Keratinocyte (primary cell): ENCODE data around the gene ADAM33. TPM values are rescaled to one million over a fixed set of nuclear protein-coding genes. Genes with fewer than 3 reads are reported as not detected.

Experiments used
- DNase-seq: peaks from one replicate; pipeline ENCODE4 v3.0.0-alpha.2; 2011; ENCODE audit warnings: low read depth, missing footprints, low spot score
- FAIRE-seq: peaks from 2 replicates; lab custom pipeline; 2011; peaks lifted over from hg19 to GRCh38; lab: Jason Lieb, UNC
- H2AFZ ChIP-seq: 2 replicates; pipeline ENCODE4 v1.6.0; 2012; ENCODE audit warnings: low read length, control low read depth, inconsistent platforms; ENCODE audit not compliant: control insufficient read depth
- H3K27ac ChIP-seq: 2 replicates; pipeline ENCODE4 v1.5.1; 2011; ENCODE audit warnings: low read length; ENCODE audit not compliant: control insufficient read depth, insufficient read depth
- H3K27me3 ChIP-seq: 3 replicates; pipeline ENCODE4 v1.6.0; 2011; ENCODE audit warnings: low read length; ENCODE audit not compliant: control insufficient read depth, insufficient read depth; ENCODE audit errors: extremely low read depth
- H3K36me3 ChIP-seq, 2 experiments: 2 replicates in 1 of 2; 3 replicates in 1 of 2; pipeline ENCODE4 v1.5.1; 2011; ENCODE audit warnings: low read length in 2 of 2, mild to moderate bottlenecking in 1 of 2; ENCODE audit not compliant: control insufficient read depth in 2 of 2, insufficient read depth in 2 of 2; ENCODE audit errors: extremely low read depth in 1 of 2
- H3K4me1 ChIP-seq: 3 replicates; pipeline ENCODE4 v1.5.1; 2011; ENCODE audit warnings: low read length; ENCODE audit not compliant: control insufficient read depth, insufficient read depth; ENCODE audit errors: extremely low read depth
- H3K4me2 ChIP-seq: 3 replicates; pipeline ENCODE4 v1.6.0; 2011; ENCODE audit warnings: low read depth, low read length; ENCODE audit not compliant: control insufficient read depth, insufficient read depth; ENCODE audit errors: extremely low read depth
- H3K4me3 ChIP-seq, 3 experiments: fragments of 200-600 bp in 1 of 3; sonication (generic) in 1 of 3; 2 replicates in 2 of 3; 3 replicates in 1 of 3; pipeline ENCODE4 v1.5.1; 2011 to 2016; ENCODE audit warnings: low read length in 3 of 3, mild to moderate bottlenecking in 3 of 3, control low read depth in 2 of 3, inconsistent platforms in 1 of 3, low read depth in 1 of 3, mixed read lengths in 1 of 3, mixed run types in 1 of 3, moderate library complexity in 1 of 3; ENCODE audit not compliant: control insufficient read depth in 2 of 3, insufficient read depth in 2 of 3; ENCODE audit errors: extremely low read depth in 1 of 3
- H3K79me2 ChIP-seq: 2 replicates; pipeline ENCODE4 v1.6.0; 2012; ENCODE audit warnings: low read length; ENCODE audit not compliant: control insufficient read depth, insufficient read depth
- H3K9ac ChIP-seq: 3 replicates; pipeline ENCODE4 v1.6.0; 2011; ENCODE audit warnings: low read length; ENCODE audit not compliant: control insufficient read depth, insufficient read depth; ENCODE audit errors: extremely low read depth
- H3K9me1 ChIP-seq: 3 replicates; pipeline ENCODE4 v1.6.0; 2011; ENCODE audit warnings: low read length; ENCODE audit not compliant: control insufficient read depth, insufficient read depth; ENCODE audit errors: extremely low read depth
- H3K9me3 ChIP-seq: 2 replicates; pipeline ENCODE4 v1.5.1; 2012; ENCODE audit warnings: low read depth, low read length; ENCODE audit not compliant: control insufficient read depth
- H4K20me1 ChIP-seq: 3 replicates; pipeline ENCODE4 v1.6.0; 2011; ENCODE audit warnings: low read length; ENCODE audit not compliant: control insufficient read depth, insufficient read depth; ENCODE audit errors: extremely low read depth
- CTCF ChIP-seq, 3 experiments: IDR thresholded peaks in 1 of 3; conservative IDR thresholded peaks in 1 of 3; optimal IDR thresholded peaks in 1 of 3; 2 replicates in 2 of 3; 3 replicates in 1 of 3; pipeline versions ENCODE3 to v1.5.1; 2011; ENCODE audit warnings: low read length in 3 of 3, mild to moderate bottlenecking in 3 of 3, moderate library complexity in 2 of 3, control low read depth in 1 of 3, inconsistent platforms in 1 of 3; ENCODE audit not compliant: insufficient read depth in 2 of 3; ENCODE audit errors: extremely low read depth in 1 of 3
- EZH2 ChIP-seq: IDR thresholded peaks from one replicate; pipeline ENCODE4 v1.6.1; 2012; ENCODE audit warnings: inconsistent platforms, mild to moderate bottlenecking, low read length, moderate library complexity
- dilution Hi-C: fragments of 300-500 bp; cut with MboI; formaldehyde crosslinking; loops from one replicate; pipeline ENCODE4 v1.7.0; 2020; ENCODE audit warnings: low sequenced_read_pairs; ENCODE audit not compliant: extremely low pct_ligation_motif_present
- polyA plus RNA-seq, 5 experiments: library from polyadenylated mRNA; depleted of rRNA in 3 of 5; stranded (reverse) in 3 of 5; stranded (forward) in 1 of 5; unstranded in 1 of 5; fragments of >200 nt; gene quantifications; 1 replicate in 1 of 5; 2 replicates in 3 of 5; 3 replicates in 1 of 5; pipeline versions ENCODE4 v1.2.1 to v1.2.3, GENCODE V29; 2011 to 2012; ENCODE audit warnings: missing spikeins in 2 of 5, low read depth in 1 of 5, low replicate concordance in 1 of 5

The ADAM33 gene
- polyA plus RNA-seq, 1 donor (not counting 4 experiments of a cell fraction or from before 2014, with no cell fraction given): not detected

- Histone ChIP-seq H2AFZ (no peak overlapping the region), H3K4me3 (no peak overlapping the region), H3K4me1 (no peaks in the 10 kb centered on the region), H4K20me1 (no peaks in the 10 kb centered on the region), H3K9me3 (no peaks in the 10 kb centered on the region), H3K9ac (no peak overlapping the region), H3K9me1 (no peaks in the 10 kb centered on the region), H3K79me2 (no peaks in the 10 kb centered on the region), H3K36me3 (no peaks in the 10 kb centered on the region), H3K27me3 (peaks cover 61% of the 10 kb centered on the region), H3K4me2 (no peak overlapping the region), H3K27ac (no peak overlapping the region)
- DNase-seq (no peak), FAIRE-seq (no peak)
- dilution Hi-C loops: no loop called here
- TF ChIP-seq CTCF (optimal IDR thresholded peaks at IDR 0.05 in 1 of 3, IDR thresholded peaks at IDR 0.05 in 1 of 3, conservative IDR thresholded peaks at IDR 0.05 in 1 of 3; ENCODE audit: extremely low read depth in 1 of 3, insufficient read depth in 2 of 3, low read length in 3 of 3): no peak
- TF ChIP-seq EZH2: no peak
These were observed 23.6 kb downstream of the ADAM33 start for GRCh38 chr20:3658019-3658715.

GRCh38 chr20:3655131-3655405, 26.7 kb downstream of the ADAM33 start:
- H3K4me1 ChIP-seq: no peaks in the 10 kb centered on the region
- H3K27ac ChIP-seq: no peak overlapping the region
- H3K4me3 ChIP-seq: no peak overlapping the region
- no peak overlapping the region for H3K4me2 ChIP-seq
- H3K9ac ChIP-seq: no peak overlapping the region
- FAIRE-seq (no peak), DNase-seq (no peak)
- no peaks in the 10 kb centered on the region for H3K36me3 ChIP-seq
- no peaks in the 10 kb centered on the region for H3K79me2 ChIP-seq
- no peaks in the 10 kb centered on the region for H3K9me3 ChIP-seq
- TF ChIP-seq CTCF (optimal IDR thresholded peaks at IDR 0.05 in 1 of 3, IDR thresholded peaks at IDR 0.05 in 1 of 3, conservative IDR thresholded peaks at IDR 0.05 in 1 of 3; ENCODE audit: extremely low read depth in 1 of 3, insufficient read depth in 2 of 3, low read length in 3 of 3): no peak
- no peak for TF ChIP-seq EZH2
- H2AFZ ChIP-seq: no peak overlapping the region
- H3K27me3 ChIP-seq: peaks cover 30% of the 10 kb centered on the region
- dilution Hi-C loops: no loop called here
- no peaks in the 10 kb centered on the region for H3K9me1 ChIP-seq
- no peaks in the 10 kb centered on the region for H4K20me1 ChIP-seq
